Activated CD4-positive, alpha-beta T cell treated with anti-CD3 and anti-CD28 coated beads for 36 hours (primary cell): Measurements from ENCODE around the gene PDZD4. TPM values are rescaled to one million over a fixed set of nuclear protein-coding genes. Genes with fewer than 3 reads are reported as not detected.

Experiments
- ATAC-seq: fragments of 200-7000 bp; cut with Tn5 transposase; one replicate; pipeline ENCODE4 v1.10.0; 2021; ENCODE audit warnings: mild to moderate bottlenecking, moderate library complexity
- CTCF ChIA-PET: fragments of 350-600 bp; sonication (Branson Sonifier 250); formaldehyde crosslinking; loops from one replicate; lab custom pipeline; 2021; ENCODE audit warnings: antibody characterized with exemption; lab: Charles Lee
- POLR2A ChIA-PET: fragments of 350-600 bp; sonication (Branson Sonifier 250); formaldehyde crosslinking; loops from one replicate; lab custom pipeline; 2021; ENCODE audit warnings: antibody characterized with exemption, inconsistent platforms; lab: Charles Lee
- DNase-seq: peaks from one replicate; pipeline ENCODE4 v3.0.0-alpha.2; 2020
- H3K27ac Mint-ChIP-seq: one replicate; pipeline ENCODE4 v1.8.0; 2021; ENCODE audit warnings: mixed read lengths
- H3K27me3 Mint-ChIP-seq: one replicate; pipeline ENCODE4 v1.8.0; 2021; ENCODE audit warnings: mixed read lengths
- H3K36me3 Mint-ChIP-seq: one replicate; pipeline ENCODE4 v1.8.0; 2021; ENCODE audit warnings: low read depth, mixed read lengths
- H3K4me1 Mint-ChIP-seq: one replicate; pipeline ENCODE4 v1.8.0; 2021; ENCODE audit warnings: mixed read lengths
- H3K4me3 Mint-ChIP-seq: one replicate; pipeline ENCODE4 v1.8.0; 2021; ENCODE audit warnings: mild to moderate bottlenecking, moderate library complexity, mixed read lengths
- H3K9me3 Mint-ChIP-seq: one replicate; pipeline ENCODE4 v1.8.0; 2021; ENCODE audit warnings: low read depth, mixed read lengths
- intact Hi-C, 2 experiments: fragments of 100-400 bp; cut with DNase I in 1 of 2; cut with micrococcal nuclease in 1 of 2; formaldehyde crosslinking; loops; one replicate each; pipeline versions ENCODE4 v1.14.2 to v1.15.1; 2022 to 2024; cut with DNase I, micrococcal nuclease
- total RNA-seq, 2 experiments: library from RNA; stranded (reverse); gene quantifications; one replicate each; pipeline ENCODE4 v1.2.3, GENCODE V29; 2021

The PDZD4 gene
- total RNA-seq = 1 to 10 TPM; 2.4 to 4.3 TPM

- DNase-seq (peak; percentile 22), ATAC-seq (no peak)
- H3K4me3 Mint-ChIP-seq = peak within 1 kb of the TSS; percentile 36
- POLR2A ChIA-PET = no interaction called here
- H3K27ac Mint-ChIP-seq = no peak within 1 kb of the TSS
- no peaks in the 10 kb centered on the region for H3K36me3 Mint-ChIP-seq
- no peaks in the 10 kb centered on the region for H3K9me3 Mint-ChIP-seq
- H3K4me1 Mint-ChIP-seq = peaks cover 14% of the 10 kb centered on the region
- CTCF ChIA-PET = no interaction called here
- no peaks in the 10 kb centered on the region for H3K27me3 Mint-ChIP-seq
- intact Hi-C loops = loop anchor here in 1 of 2 experiments (1.0 kb wide), 1 partner anchor 11 kb away; no protein-coding TSS in a partner anchor
Measured at GRCh38 chrX:153829799-153830639, at the start of gene PDZD4. TSS of gene PDZD4 (minus strand) at chrX:153830544. CDS start at chrX:153830298, 246 bp downstream.

- intact Hi-C loops = loop anchor here in 1 of 2 experiments (5.0 kb wide), 1 partner anchor 118 kb away; the partner anchor contains the start of gene PLXNB3
- DNase-seq (no peak), ATAC-seq (no peak)
- no peak overlapping the region for H3K4me3 Mint-ChIP-seq
- no peaks in the 10 kb centered on the region for H3K9me3 Mint-ChIP-seq
- H3K36me3 Mint-ChIP-seq = no peaks in the 10 kb centered on the region
- peaks cover 13% of the 10 kb centered on the region for H3K27me3 Mint-ChIP-seq
- ChIA-PET POLR2A (no interaction called here), CTCF (no interaction called here)
- H3K4me1 Mint-ChIP-seq = peaks cover 13% of the 10 kb centered on the region
- no peak overlapping the region for H3K27ac Mint-ChIP-seq
Measured at GRCh38 chrX:153879741-153880439, 49.5 kb upstream of the PDZD4 start.

GRCh38 chrX:153878969-153879653 is 48.8 kb upstream of the PDZD4 start:
- Mint-ChIP-seq H3K27me3 (peaks cover 10% of the 10 kb centered on the region), H3K4me3 (no peak overlapping the region), H3K4me1 (peaks cover 13% of the 10 kb centered on the region), H3K27ac (no peak overlapping the region), H3K36me3 (no peaks in the 10 kb centered on the region), H3K9me3 (no peaks in the 10 kb centered on the region)
- ChIA-PET POLR2A (interaction anchor here (0.9 kb wide), 1 partner anchor 269 kb away, joined by 3 read pairs; no protein-coding TSS in a partner anchor), CTCF (no interaction called here)
- intact Hi-C loops = no loop called here
- peak; percentile 42 for DNase-seq
- ATAC-seq = peak; percentile 78

GRCh38 chrX:153878345-153878744 is 48.0 kb upstream of the PDZD4 start:
- Mint-ChIP-seq H3K27me3 (peaks cover 10% of the 10 kb centered on the region), H3K27ac (no peak overlapping the region), H3K4me1 (peaks cover 13% of the 10 kb centered on the region), H3K4me3 (no peak overlapping the region), H3K9me3 (no peaks in the 10 kb centered on the region), H3K36me3 (no peaks in the 10 kb centered on the region)
- ATAC-seq (no peak), DNase-seq (no peak)
- intact Hi-C loops = no loop called here
- POLR2A ChIA-PET = interaction anchor here (0.9 kb wide), 1 partner anchor 268 kb away, joined by 3 read pairs; no protein-coding TSS in a partner anchor
- CTCF ChIA-PET = no interaction called here

- CTCF ChIA-PET = no interaction called here
- peaks cover 10% of the 10 kb centered on the region for H3K27me3 Mint-ChIP-seq
- DNase-seq (no peak), ATAC-seq (no peak)
- peaks cover 13% of the 10 kb centered on the region for H3K4me1 Mint-ChIP-seq
- intact Hi-C loops = no loop called here
- no peaks in the 10 kb centered on the region for H3K36me3 Mint-ChIP-seq
- no peak overlapping the region for H3K4me3 Mint-ChIP-seq
- H3K9me3 Mint-ChIP-seq = no peaks in the 10 kb centered on the region
- no peak overlapping the region for H3K27ac Mint-ChIP-seq
- POLR2A ChIA-PET = no interaction called here
Measured at GRCh38 chrX:153877571-153878261, 47.4 kb upstream of the PDZD4 start.

- no peaks in the 10 kb centered on the region for H3K9me3 Mint-ChIP-seq
- peaks cover 7% of the 10 kb centered on the region for H3K27me3 Mint-ChIP-seq
- ChIA-PET CTCF (no interaction called here), POLR2A (no interaction called here)
- H3K36me3 Mint-ChIP-seq = no peaks in the 10 kb centered on the region
- no peak for ATAC-seq
- peaks cover 13% of the 10 kb centered on the region for H3K4me1 Mint-ChIP-seq
- no peak overlapping the region for H3K27ac Mint-ChIP-seq
- no peak overlapping the region for H3K4me3 Mint-ChIP-seq
- no peak for DNase-seq
- intact Hi-C loops = no loop called here
Measured at GRCh38 chrX:153876112-153876491, 45.8 kb upstream of the PDZD4 start.

- DNase-seq = peak; percentile 77
- Mint-ChIP-seq H3K9me3 (no peaks in the 10 kb centered on the region), H3K36me3 (no peaks in the 10 kb centered on the region), H3K27me3 (peaks cover 7% of the 10 kb centered on the region), H3K4me3 (no peak overlapping the region), H3K27ac (no peak overlapping the region), H3K4me1 (peaks cover 13% of the 10 kb centered on the region)
- peak; percentile 45 for ATAC-seq
- CTCF ChIA-PET = no interaction called here
- POLR2A ChIA-PET = no interaction called here
- intact Hi-C loops = no loop called here
Measured at GRCh38 chrX:153875391-153876111, 45.2 kb upstream of the PDZD4 start.

GRCh38 chrX:153874366-153875125 is 44.2 kb upstream of the PDZD4 start:
- Mint-ChIP-seq H3K9me3 (no peaks in the 10 kb centered on the region), H3K27me3 (peaks cover 7% of the 10 kb centered on the region), H3K36me3 (no peaks in the 10 kb centered on the region), H3K4me3 (no peak overlapping the region), H3K27ac (no peak overlapping the region), H3K4me1 (peaks cover 13% of the 10 kb centered on the region)
- no peak for ATAC-seq
- DNase-seq = no peak
- intact Hi-C loops = no loop called here
- ChIA-PET POLR2A (no interaction called here), CTCF (interaction anchor here (0.7 kb wide), 1 partner anchor 42 kb away, joined by 4 read pairs; no protein-coding TSS in a partner anchor)

- Mint-ChIP-seq H3K4me1 (peaks cover 8% of the 10 kb centered on the region), H3K9me3 (no peaks in the 10 kb centered on the region), H3K27me3 (peaks cover 7% of the 10 kb centered on the region), H3K27ac (no peak overlapping the region), H3K4me3 (no peak overlapping the region), H3K36me3 (no peaks in the 10 kb centered on the region)
- no peak for DNase-seq
- CTCF ChIA-PET = interaction anchor here (0.7 kb wide), 1 partner anchor 41 kb away, joined by 4 read pairs; no protein-coding TSS in a partner anchor
- intact Hi-C loops = no loop called here
- POLR2A ChIA-PET = no interaction called here
- no peak for ATAC-seq
Measured at GRCh38 chrX:153874085-153874365, 43.7 kb upstream of the PDZD4 start.
